Activated naive CD8-positive, alpha-beta T cell treated with anti-CD3 and anti-CD28 coated beads, Interleukin-2, amount 50 U/mL, for 16 hours (primary cell): ENCODE measurements around the gene CENPP.

Experiments used
- DNase-seq: peaks from one replicate; pipeline ENCODE4 v3.0.0-alpha.2; 2020; ENCODE audit warnings: low read depth, low spot score

The CENPP gene

DNA sequence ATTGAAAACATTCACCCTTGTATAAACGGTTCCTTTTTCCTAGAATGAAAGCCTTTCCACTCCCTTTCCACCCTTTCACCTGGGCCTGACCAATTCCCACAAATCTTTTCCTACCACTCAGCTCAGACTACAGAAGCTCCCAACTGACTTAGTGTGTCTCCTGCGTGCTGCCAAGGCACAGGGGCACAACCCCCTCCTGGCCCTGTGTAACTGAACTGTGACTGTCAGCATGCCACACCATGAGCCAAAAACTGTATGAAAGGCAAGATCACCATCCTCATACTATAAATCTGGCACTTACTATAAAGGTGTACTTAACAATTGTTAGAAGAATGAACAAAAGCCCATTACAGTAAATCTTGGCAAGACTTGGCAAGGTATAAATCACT is 12.1 kb upstream of the CENPP start:
- DNase-seq, result no peak

DNA sequence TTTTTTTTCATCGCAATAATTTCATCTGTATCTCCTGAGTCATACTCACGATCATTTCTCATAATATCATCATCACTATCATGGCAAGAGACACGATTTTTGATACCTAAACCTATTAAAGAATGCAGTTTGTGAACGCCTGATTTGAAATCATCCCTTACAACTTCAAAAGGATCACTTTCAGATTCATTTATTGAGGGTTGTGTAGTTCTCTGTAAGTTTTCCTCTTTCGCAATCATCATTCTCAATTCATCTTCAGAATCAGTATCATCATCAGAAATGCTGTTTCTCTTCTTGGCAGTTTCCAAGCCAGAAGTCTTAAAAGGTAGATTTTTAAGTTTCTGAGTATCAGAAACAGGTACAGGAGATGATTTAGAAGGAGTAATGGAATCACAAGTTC is 10.3 kb upstream of the CENPP start:
- DNase-seq, result no peak

DNA sequence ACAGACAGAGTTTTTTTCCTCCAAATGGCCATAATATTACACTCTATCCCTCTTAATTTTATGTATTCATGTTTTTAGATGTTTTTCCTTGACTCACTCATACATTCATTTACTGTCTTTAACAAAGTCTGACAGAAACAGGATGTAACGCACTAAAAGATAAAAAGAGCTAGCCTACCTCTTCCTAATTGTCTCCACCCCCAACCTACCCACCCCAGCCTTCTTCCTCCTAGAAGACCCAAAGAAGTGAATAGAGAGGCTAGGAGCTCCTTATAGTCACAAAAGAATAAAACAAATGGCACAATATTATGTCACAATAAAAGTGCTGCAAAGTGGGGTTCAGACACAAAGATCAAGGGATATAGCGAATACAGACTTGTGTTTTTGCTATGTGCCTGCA is 1.3 kb upstream of the CENPP start:
- no peak for DNase-seq

DNA sequence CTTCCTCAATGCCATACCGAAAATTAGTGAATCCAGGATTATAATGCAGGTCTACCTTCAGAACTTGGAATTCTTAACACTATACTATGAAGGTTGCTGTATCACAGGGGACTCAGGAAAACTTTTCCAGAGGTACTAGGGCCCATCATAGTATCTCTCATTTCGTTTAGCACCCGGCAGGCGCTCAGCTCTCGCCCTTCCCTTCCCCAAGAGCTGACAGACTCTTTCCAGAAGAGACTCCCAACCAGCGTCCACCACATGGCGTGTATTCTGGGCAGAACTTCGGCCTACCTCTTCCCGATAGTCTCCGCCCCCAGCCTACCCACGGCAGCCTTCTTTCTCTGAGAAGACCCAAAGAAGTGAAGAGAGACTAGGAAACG is 874 bp upstream of the CENPP start:
- DNase-seq, result no peak

DNA sequence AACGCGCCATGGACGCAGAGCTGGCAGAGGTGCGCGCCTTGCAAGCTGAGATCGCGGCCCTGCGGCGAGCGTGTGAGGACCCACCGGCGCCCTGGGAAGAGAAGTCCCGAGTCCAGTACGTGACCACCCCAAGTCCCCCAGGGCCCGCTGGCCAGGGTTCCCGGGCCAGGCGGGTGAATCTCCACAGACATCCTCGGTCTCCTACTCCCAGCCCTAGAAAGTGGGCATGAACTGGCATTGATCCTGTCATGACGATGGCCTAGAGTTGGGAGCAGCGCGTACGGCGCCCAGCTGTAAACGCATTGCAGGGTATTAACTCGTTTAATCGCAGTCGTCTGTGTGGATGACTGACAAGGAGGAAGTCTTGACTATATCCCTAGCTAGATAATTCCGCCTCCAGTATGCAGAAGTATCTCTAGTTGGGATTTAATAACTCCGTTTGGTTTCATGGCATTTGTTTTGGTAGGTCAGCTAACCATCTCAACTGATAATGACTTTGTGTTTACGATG is 293 bp downstream of the CENPP start:
- no peak for DNase-seq

DNA sequence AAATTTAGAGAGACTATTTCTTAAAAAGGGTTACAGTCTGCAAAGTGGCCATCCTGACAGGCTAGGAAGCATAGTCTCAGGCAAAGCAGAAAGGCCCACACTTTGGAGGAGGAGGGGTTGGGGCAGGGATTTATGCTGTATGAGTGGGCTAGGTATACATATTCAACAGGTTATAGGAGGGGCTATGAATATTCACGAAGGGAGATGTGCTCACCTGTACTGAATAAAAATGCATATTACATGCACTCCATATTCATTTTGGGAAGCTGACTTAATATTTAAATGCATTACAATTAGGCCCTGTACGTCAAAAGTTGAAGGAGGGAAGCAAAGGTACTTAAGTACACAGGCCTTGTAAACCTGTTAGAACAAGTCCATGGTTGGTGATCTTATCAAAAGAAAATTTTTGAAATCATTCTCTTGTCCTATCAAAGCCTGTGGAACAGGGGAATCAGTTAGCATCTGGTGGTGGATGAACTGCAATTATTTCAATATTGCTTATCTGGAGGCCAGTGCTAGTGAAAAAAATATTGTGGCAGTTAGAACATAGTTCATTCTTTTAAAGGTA is 1.6 kb downstream of the CENPP start:
- no peak for DNase-seq

DNA sequence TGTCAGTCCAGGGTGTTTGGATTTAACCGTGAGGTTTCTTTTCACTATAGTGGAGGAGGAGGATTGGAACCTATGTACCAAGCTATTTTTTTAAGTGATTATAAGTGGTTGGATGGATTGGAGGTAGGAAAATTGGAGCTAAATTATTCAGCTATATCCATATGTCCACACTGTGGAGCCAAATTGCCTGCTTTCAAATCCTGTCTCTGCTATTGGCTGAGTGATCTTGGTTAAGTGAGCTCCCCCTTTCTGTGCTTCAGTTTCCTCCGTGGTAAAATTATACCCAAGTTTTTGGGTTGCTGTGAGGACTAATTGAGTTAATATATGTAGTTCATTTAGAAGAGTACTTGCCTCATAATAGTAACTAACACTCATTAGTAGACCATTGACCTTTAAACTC is 2.5 kb downstream of the CENPP start:
- DNase-seq, result no peak

DNA sequence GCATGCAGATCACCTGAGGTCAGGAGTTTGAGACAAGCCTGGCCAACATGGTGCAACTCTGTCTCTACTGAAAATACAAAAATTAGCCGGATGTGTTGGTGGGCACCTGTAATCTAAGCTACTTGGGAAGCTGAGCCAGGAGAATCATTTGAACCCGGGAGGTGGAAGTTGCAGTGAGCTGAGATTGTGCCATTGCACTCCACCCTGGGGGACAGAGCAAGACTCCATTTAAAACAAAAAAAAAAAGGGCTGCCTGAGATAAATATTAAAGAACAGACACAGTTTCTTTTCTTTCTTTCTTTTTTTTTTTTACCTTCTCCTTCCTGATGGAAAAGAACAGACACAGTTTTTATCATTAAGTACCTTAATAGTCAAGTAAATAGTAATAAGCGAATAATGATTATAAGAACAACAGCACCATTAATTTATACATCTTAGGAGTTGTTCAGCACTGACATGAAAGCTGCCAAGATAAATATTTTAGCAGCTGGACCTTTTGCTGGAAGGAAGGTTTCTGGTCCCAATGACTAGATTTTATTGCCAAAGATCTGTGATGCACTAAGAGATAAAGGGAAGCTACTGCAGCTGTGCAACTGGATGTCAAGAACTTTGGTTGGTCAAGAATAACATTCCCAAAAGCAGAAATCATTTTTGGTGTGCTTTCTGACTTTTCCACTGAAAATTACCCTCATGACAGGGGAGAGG is 7.0 kb downstream of the CENPP start:
- DNase-seq, result no peak

DNA sequence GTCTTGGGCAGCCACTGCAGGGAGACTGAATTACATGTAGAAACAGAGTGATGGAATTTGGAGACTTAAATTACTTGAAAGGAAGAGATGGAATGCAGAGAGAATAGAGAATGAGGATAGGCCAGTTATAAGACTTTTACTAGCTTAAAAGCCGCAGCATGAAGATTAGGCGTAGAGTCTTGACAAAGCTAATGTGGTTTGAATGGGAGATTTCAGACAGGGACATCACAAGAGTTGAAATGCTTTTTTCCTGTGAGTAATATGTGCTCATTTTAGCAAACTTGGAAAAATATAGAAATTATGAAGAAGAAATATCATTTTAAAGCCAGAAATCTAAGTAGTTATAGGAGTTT is 7.5 kb downstream of the CENPP start:
- DNase-seq, result no peak

DNA sequence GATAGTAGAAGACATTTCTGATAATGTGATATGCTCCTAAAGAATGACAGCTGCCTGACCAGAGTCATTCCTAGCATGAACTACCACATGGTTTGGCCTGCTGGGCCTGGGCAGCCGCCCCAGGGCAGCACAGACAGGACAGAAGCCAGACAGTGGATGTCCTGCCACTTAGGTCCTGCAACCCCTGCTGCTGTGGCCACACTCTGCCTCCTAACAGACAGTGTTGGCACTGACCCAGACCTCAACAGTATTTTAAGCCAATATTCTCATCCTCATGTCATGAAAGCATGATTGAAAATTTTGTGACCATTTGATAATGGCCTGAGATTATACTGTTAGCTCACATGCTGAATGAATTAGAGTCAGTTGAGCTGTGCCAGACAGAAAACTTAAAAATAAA is 15.8 kb downstream of the CENPP start:
- DNase-seq, result no peak

DNA sequence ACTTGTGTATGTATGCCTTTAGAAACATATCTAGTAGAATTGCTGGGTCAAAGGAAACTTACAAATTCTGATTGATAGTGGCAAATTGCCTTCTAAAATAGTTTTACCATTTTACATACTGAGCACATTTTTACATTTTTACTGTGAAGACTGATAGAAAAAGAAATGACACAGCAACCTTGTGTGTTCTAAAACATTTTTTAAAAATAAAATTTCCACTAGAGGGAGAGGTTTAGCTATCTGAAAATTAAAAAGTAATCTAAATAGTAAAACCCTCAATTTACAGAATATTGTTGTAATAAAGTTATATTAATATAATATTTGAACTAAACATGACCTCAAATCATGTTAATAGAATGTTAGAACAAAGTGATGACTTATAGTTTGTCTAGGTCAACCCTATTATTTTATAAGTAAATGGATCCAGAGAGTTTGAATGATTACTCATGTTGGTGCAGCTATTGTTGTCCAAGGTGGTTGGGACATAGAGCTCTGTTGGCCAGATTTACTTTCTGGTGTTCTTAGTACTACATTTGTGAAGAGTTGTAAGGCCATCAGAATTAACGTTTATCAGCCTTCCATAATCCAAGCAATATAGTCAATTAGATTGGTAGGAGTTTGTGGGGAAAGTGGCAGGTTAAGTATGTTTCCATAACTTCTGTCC is 17.2 kb downstream of the CENPP start:
- DNase-seq, result no peak

DNA sequence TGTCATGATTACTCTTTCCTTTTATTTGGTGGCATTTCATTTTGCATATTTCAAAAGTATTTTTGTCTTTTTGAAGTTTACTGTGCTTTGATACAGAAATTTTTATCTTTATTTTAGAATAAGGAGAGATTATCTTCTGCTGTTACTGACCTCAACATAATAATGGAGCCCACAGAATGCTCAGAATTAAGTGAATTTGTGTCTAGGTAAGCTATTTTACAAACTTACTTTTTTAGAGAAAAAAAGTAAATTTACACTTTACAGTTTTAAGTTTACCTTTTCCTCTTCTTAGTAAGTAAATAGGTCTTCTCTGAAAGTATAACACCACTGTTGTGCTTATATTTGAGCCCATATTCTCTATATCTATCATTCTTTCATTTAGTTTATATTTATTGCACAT is 19.8 kb downstream of the CENPP start:
- DNase-seq, result no peak

DNA sequence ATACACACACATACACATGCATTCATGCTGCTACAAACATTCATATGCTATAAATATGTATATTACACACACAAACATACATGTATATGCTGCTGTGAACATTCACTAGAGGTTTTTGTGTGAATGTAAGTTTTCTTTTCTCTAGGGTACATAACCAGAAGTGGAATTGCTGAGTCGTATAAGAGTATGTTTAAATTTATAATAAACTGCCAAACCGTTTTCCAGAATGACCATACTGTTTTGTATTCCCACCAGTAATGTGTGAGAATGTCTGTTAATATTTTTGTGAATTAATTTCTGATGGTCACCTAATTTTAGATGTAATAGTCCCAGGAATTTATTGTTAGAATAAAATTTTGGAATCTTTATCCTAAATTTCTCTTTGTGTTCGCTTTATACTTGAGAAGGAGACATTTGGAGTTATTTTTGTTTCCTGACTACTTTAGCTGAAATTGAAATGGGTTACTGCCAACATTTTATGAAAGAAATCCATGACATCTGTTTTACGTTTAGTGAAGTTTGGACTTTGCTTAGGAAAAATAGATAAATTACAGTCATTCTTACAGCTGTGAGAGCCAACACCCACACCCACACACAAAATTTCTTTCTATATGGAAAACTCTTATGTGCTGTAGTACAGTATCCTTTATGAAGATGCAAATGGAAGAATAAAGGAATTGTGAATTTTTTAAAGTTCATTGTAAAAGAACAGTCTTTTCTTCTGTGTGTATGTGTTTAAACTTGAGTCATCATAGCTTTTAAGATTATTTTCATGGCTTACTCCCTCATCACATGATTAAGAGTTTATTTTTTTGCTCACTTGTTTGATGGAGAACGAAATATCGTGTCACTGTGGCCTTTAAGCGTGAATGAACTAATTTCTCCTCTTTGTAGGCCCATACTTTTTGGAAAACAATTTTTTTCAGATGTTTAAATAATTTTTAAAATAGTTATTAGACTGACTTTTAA is 24.3 kb downstream of the CENPP start:
- no peak for DNase-seq

DNA sequence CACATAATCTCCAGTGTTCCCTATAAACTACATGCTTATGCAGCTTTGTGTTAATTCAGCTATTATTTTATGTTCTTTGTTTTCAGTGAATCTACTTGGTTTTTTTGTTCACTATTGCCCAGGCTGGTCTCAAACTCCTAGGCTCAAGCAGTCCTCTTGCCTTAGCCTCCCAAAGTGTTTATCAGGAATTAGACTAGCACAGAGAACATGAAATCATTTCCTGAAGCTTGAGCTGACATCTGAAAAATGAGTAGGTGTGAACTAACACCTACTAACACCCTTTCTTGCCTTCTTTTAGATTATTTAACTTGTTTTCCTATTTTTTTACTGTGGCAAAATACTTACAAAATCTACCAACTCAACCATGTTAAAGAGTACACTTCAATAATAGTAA is 25.0 kb downstream of the CENPP start:
- no peak for DNase-seq

DNA sequence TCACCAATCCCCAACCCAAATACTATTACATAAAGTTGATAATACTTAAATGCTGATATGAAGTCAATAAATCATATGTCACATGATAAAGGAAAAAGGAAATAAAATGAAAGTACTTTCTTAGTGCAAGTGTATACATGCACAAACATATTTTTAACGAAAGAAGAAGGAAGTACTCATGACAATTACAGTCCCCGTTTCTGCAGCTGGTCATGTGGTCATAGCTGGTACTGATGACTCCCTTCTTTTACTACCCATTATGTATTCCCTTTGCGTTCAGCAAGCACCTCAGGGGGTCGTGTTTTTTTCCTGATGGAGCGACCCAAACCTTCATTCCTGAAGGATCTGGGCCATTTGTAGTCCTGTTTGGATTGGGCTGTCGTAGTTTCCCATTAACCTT is 27.3 kb downstream of the CENPP start:
- DNase-seq, result no peak

DNA sequence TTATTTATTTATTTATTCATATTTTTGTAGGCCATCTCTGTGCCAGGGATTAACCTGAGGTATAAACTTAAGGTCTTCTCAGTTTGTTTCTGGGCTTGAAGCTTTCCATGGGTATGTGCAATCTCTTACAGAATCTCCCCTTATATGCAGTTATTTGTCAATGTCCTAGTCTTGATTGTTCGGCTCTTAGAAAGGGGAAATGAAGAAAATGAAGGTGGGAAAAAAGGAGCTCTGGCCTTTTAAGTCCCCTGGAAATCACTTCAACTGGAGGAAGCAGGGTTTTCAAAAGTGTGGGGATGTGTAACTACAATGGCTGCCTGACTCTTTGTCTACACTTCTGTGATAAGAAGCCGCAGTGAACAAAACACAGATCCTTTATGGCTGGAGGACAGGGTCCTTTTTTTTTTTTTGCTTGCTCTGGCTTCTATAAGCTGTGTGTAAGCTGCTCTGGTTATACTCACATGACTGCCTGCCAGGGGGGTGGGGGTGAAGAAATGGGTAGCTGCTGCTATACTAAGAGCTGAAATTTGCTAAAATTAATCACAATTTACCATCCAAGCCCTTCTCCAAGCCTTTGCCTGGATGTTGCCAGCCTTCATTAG is 33.7 kb downstream of the CENPP start:
- DNase-seq, result no peak

DNA sequence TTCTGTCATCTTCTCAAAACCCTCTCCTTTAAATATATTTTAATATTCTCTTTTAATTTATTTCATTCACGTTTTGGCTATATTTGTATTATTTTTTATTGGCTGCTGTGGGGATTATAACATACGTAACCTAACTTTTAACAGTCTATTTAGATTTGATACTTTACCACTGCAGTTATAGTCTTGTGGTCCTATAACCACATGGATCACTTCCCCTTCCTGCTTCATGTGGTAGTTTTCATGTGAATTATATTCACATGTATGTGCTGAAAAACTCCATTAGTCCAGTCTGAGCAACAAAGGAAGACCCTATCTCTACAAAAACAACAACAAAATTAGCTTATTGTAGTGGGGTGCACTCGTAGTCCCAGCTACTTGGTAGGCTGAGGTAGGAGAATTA is 34.3 kb downstream of the CENPP start:
- no peak for DNase-seq

DNA sequence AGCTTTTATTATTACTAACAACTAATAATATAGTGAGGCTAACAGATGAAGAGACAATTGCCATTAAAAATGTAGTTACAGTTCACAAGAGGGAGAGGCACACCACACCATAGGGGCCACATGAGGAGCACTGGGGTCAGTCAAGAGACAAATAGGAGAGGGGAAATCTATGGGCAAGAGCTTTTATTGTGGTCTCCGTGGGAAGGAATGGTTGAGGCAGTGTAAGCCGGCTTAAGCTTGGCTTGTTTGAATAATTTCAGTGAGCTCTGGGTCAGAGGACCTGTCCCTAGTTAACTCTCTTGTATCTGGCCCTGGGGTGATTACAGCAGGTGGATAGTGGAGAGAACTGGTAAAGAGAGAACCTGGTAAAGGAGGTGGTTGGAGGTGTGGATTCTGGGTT is 43.3 kb downstream of the CENPP start:
- no peak for DNase-seq

DNA sequence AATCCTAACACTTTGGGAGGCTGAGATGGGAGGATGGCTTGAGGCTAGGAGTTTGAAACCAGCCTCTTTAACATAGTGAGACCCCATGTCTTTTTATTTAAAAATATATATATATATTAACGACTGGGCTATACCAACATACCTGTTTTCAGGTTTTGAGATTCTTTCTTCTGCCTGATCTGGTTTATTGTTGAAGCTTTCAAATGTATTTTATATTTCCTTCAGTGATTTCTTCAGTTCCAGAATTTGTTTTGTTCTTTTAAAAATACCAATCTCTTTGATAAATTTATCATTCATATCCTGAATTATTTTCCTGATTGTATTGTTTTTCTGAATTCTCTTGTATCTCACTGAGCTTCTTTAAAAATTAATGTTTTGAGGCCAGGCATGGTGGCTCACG is 47.4 kb downstream of the CENPP start:
- DNase-seq, result no peak

DNA sequence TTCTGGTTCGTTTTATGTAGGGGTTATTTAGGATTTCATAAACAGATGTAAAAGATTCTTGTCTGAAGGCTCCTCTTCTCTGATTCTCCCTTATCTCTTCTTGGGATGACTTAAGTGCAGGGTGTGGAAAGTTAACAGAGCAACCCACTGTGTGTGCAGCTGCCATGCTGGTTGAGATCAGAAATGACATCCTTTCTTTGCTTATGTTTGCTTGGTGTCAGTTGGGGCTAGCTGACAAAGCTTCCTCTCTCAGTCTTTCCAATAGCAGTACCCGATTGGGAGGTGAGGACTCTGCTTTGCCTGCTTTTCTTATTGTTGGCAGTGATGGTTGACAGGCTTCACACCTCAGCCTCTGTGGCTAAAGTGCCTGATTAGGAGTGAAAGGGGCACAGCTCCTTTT is 52.1 kb downstream of the CENPP start:
- no peak for DNase-seq

DNA sequence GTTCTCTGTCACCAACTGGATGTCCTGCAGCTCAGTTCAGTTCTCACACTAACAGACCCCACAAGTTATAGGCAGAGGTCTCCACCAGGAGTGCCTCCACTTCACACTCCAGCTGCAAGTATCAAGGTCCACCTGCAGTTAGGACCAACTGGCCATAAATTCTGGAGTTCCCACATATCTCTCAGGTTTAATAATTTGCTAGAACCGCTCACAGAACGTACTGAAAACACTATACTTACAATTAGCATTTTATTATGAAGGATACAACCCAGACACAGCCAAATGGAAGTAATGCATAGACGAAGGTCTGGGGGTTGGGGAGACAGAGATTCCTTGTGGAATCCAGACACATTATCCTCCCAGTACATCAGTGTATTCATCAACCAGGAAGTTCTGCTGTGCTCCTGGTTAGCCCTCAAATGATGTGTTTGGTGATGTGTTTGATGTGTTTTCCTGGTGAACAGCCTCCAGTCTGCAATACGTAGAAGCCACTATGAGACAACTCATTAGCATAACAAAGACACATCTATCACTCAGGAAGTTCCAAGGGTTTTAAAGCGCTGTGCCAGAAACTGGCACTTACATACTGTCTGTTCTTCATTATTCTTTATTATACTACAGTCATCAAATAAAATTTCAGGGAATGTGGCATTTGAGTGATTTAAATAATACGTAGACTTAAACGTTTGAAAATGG is 53.3 kb downstream of the CENPP start:
- no peak for DNase-seq
